HG02798 (cell line): ENCODE results near the gene RAB26.

Experiments
- ATAC-seq: cut with Tn5 transposase; IDR thresholded peaks from one replicate; pipeline ENCODE4 v1.9.1; 2021; ENCODE audit warnings: mild to moderate bottlenecking; ENCODE audit not compliant: unreplicated experiment, poor library complexity

Gene RAB26

DNA sequence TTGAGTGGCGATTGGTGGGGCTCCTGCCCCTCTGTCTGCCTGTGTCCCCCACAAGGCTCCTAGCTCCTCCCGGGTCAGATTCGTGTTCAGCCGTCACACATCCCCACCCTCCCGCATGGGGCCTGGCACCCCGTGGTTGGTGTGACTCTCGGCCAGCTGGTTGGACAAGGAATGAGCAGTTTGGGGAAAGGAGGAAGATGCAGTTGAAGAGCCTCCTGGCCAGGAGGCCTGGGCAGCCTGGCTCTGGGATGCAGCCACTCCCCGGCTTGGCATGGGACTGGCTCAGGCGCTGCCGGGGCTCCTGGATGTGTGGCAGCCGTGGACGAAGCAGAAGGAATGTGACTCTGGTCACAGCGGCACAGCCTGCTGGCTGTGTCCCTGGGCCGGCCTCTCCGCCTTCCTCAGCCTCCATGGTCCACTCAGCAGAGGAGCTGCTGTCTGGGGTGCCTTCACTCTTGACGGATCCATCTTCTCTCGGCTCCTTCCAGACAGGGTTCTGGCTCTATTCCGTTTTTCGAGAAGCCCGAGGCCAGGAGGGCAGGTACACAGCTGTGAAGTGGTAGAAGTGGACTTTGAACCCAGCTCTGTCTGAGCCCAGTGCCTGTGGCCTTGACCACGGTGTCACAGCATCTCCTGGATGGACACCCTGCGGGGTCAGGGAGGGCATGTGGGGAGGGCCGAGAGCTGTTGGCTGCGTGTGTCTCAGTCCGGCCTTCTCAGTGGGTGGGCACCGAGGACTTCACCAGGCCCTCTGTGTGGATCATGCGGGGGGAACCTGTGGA, 9.2 kb downstream of the RAB26 start:
- ATAC-seq, result no peak

DNA sequence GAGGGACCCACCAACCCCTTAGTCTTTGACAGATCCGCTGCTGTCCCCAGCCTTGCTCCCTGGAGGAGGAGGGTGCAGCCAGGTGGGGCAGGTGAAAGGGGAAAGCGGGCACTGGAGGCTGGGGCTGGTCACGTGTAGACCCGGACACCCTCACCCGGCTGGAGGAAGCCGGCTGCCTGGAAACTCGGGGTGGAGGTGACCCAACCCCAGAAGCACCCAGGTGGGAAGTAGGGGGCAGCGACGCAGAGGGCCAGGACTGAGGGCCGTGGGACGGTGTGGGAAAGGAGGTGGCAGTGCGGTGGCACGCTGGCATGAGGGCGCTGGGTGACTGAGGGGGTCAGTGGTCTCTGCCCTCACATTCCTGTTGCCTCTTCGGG, 9.8 kb downstream of the RAB26 start:
- no peak for ATAC-seq

DNA sequence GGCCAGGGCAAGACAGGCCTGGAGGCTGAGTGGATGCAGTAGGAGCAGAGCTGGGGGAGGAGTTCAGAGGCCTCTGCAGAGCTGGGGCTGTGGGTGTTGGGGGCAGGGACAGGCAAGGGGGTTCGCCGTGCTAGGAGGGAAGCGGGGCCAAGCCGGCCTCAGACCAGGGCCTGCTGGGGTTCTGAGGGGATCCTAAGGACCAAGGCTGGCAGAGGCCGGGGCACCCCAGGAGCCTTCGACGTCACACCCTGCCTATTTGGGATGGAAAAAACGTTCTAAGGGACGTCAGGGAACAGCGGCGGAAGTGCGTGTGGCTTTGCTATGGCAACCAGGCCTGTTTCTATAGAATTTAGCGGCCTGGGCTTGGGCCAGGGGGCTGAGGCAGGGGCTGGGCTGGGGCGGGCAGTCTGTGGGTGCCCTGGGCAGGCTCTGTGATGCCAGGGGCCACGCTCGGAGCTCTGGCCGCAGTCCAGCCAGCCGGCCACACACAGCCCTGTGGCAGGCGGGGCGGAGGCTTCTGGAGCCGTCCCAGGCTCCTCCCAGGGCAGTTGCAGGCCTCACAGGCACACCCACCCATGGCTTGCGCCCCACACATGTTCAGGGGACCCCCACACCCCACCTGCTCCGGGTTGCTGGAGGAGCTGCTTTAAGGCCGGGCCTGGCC, 10.9 kb downstream of the RAB26 start:
- ATAC-seq, result no peak

DNA sequence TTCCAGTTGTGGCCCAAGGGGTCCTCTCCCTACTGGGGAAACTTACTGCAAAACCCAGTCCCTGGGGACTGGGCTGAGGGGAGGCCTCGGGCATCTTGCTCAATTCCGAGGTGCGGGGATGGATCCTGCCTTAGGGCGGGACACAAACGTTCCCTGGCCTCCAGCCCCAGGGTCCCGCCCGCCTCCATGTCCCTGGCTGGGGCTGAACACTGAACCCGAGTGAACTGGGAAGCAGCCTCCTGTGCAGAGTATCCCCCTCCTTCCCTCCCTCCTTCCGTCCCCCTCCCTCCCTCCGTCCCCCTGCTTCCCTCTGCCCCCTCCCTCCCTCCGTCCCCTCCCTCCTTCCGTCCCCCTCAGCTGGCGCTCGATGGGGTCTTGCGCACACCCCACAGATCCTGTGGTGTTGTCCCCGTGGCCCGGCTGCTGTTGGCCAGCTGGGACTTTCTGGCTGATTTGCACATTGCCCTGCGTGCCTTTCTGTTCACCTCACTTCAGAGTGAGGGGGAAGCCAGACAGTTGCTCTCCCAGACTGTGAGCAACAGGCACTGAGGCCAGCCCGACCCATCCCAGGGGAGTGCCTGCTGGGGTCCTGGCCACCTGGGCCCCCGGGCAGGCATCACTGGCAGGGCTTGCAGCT, 12.6 kb downstream of the RAB26 start:
- no peak for ATAC-seq

DNA sequence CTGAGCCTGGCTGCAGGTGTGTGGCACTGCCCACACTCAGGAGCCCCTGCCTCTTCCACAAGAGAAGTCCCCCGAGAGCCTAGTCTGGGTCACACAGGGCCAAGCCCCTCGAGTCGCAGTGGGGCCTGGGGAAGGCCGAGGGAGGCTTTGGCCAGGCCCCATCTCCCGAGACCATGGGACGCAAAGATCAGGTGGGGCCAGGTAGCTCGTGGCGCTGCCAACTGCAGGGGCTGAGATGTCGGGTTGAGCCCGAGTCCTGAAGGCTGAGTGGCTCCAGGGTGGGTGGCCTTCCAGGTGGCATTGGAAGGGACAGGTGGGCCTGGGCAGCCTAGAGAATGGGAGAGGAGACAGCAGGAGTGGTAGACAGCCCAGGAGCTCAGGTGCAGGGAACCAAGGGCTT, 13.5 kb downstream of the RAB26 start:
- ATAC-seq, result no peak

DNA sequence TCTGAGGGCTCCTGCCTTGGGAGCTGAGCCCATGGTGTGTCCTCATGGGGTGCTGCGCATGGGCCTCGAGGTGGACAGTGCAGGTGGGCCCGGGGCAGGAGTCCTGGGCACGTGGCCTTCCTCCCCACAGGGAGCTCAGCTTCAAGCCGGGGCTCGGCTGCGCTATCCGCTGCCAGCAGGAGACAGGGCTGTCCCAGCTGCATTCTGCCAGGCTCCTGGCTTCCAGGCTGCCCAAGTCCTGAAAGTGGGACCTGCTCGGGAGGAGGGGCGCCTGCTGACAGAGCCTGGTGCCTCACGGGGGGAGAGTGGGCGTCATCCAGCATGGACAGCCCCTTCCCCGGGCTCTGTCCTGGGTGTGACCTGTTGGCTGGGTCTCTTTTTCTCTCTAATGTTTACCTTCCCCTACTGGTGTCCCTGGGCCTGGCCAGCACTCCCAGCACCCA, 14.3 kb downstream of the RAB26 start:
- ATAC-seq, result no peak

DNA sequence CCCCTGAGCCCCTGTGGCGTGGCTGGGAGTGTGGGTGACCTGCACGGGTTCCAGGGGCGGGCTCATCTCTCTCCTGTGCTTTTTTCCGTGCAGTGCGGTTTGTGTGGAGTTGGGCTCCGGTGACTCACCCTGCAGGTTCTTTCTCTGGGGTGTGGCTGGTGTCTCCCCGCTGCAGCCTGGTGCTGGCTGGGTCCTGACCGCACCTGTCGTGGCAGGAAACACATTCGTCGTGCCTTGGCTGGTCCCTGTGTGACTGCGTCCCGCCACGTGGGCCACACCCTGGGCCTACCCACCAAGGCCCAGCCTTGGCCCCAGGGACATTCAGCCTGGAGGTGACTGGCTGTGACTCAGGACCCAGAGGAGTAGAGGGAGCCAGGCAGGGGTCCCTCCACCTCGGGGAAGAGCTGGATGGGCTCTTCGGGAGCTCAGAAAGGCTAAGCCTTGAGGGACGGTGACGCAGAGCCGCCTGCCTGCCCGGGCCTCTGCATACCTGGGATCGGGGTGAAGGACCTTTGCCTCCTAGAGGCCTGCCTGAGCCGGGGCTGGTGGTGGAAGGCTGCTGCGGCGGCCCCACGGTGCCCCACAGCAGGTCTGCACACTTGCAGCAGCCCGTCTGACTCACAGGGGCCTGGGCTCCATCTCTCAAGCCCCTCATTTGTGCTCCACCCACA, 14.9 kb downstream of the RAB26 start:
- no peak for ATAC-seq

DNA sequence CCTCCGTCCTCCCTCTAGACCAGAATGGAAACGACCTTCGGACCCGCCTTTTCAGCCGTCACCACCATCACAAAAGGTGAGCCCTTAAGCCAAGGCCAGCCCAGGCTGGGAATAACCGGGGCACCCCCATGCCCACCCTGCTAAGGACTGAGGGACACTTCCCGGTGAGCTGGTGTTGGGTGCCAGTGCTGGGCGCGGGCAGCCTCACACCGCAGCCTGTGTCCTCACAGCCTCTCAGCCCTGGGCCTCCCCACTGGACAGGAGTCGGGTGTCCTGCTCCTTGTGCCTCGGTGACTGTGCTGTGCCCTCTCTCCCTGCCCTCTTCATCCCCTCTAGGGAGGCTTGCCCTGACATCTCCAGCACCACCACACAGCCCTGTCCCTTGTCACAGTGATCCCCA, 17.4 kb downstream of the RAB26 start:
- no peak for ATAC-seq

DNA sequence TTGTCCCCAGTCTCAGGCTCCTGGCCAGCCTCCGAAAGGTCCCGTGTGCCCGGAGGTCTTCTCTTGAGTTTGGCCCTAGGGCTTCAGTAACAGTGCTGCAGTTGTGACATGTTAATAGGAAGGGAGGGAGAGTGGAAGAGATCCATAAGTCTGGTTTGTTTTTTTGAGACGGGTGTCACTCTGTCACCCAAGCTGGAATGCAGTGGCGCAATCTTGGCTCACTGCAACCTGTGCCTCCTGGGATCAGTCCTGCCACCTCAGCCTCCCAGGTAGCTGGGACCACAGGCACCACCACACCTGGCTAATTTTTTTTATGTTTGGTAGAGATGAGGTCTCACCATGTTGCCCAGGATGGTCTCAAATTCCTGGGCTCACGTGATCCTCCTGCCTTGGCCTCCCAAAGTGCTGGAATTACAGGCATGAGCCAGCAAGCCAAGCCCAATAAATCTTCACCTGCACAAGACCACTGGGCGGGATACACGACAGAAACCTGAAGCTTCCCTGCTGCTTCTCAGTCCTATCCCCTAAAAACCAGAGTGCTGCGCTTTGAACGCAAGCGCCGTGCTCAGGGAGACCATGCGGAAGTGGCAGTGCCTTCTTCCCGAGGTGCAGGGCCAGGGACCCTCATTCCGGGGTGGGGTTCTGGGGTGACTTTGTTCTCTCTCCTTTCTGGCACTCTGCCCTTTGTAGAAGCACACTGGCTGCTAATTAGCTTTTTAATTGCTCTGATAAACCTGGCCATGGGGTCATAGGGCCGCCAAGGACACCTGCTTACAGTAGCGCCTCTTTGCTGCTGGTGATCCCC, 18.0 kb downstream of the RAB26 start:
- ATAC-seq, result no peak

DNA sequence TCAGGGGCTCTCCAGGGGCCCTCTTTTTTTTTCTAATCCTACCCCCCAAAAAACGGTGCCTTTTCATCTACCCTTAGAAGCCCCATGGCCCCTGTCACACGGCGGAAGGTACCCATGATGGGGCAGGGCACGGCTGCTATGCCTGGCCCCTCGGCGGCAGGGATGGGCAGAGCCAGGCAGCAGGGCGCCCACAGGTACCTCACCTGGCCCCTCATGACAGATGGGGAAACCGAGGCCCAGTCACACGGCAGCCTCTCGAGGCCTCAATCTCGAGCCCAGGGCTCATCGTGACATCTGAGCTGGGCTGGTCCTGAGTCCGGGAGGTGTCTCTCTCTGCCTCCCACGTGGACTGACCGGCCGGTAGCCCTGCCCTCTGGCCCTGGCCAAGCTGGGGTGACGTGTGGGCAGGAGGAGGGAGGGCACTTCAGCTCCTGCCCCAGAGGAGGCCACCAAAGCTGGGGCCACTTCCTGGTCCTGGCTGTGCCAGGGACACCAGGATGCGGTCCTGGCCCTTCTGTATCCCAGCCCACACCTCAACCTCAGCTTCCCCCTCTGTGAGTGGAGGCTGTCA, 18.7 kb downstream of the RAB26 start:
- ATAC-seq, result no peak

DNA sequence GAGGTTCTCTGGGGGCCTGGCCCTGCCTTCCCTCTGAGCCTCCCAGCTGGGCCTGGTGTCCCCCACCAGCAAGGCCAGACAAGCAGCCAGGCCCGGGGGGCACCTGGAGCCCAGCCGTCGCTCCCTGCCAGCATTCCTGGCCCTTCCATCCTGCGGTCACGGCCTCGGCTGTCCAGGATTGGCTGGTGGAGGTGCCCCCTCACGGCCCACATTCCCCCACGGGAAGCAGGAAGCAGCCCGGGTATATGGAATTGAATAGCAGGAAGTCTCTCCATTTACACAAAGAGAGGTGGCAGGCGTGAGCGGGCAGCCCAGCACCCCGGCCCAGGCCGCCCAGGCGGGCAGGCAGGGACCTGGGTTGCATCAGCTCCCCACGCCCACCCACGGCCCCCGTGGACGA, 21.7 kb downstream of the RAB26 start:
- ATAC-seq, result no peak

DNA sequence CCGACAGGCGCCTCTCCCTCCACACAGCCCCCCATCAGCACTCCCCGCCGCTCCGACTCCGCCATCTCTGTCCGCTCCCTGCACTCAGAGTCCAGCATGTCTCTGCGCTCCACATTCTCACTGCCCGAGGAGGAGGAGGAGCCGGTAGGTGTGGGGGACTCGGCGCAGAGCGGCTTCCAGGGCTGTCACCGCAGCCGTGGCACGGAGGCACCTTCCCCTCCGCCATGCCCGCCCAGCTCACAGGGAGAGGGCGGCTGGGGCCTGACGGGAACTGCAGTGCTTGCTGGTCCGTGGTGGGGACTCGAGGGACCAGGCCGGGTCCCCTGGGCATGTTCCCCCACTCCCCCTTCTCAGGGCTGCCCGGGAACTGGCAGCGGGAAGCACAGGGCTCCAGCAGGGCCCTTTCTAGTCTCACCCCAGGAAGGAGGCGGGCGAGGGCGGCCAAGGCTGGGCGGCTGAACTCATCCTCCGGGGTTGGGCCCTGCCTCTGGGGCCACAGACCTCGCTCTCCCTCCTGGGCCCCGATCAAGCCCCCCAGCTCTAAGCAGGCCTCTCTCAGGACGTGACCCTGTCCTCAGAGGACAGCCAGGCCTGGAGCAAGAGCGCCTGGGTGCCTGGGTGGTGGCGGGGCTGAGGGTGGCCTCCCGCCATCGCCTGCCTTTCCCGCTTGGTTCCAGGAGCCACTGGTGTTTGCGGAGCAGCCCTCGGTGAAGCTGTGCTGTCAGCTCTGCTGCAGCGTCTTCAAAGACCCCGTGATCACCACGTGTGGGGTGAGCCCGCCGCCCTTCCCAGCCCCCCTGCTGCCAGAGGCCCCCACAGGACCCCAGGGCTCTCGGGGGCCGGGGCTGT, 22.4 kb downstream of the RAB26 start:
- no peak for ATAC-seq

DNA sequence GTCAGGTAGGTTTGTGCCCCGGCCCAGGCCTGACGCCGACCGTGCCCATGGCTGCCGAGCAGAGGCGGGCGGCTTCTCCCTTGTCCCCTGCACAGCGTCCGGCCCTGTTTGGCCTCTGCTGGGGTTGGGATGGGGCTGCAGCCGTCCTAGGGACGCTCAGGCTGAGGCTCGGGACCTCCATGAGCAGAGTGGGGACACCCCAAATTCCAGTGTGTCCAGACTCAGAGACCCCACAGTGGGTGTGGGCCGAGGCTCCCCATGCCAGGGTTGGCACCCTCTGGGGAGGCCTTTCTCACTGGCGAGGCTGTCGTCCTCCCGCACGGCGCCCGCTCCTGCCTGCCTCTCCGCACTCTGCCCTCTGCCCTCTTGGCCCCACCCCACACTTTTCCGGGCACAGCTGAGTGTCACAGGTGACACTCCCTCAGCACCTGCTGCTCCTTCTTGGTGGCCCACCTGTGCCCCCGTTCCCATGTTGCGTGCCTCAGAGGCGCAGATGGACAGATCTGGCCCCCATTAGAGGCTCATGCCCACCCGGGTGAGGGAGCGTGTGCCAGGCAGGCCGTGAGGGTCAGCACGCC, 23.3 kb downstream of the RAB26 start:
- no peak for ATAC-seq

DNA sequence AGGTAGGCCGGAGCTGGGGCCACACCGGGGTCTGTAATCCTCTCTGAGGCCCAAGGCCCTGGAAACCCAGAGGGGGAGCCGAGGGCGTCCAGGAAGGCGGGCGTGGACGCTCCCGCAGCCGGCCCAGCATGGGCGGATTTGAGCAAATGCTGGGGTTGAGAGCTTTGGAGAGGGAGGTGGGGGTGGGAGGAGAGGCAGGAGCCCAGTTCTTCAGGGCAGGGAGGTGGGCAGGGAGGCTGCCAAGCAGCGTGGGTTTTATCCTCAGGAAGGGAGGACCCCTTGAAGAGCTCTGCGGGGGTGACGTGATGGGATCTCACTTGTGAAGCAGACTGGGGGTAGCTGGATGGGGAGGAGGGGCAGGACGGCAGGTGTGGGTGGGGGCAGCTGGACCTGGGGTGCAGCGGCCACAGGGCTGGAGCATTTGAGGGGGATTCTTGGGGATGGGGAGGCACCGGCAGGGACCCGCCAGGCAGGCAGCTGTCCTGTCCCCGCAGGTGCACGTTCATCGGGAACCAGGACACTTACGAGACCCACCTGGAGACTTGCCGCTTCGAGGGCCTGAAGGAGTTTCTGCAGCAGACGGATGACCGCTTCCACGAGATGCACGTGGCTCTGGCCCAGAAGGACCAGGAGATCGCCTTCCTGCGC, 24.4 kb downstream of the RAB26 start:
- no peak for ATAC-seq

DNA sequence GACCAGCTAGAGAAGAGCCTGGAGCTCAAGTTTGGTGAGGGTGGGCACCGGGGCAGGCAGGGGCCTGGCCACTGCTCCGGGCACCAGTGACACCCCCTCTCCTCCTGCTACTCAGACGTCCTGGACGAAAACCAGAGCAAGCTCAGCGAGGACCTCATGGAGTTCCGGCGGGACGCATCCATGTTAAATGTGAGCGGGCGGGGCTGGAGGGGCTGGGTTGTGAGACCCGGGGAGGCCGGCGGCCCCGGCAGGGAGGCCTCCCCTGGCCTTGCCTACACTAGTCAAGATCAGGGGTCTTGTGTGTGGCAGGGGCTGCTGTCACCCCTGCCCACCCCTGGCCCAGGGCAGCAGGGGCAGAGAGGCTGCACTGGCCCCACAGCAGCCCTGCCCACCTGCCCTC, 24.9 kb downstream of the RAB26 start:
- no peak for ATAC-seq

DNA sequence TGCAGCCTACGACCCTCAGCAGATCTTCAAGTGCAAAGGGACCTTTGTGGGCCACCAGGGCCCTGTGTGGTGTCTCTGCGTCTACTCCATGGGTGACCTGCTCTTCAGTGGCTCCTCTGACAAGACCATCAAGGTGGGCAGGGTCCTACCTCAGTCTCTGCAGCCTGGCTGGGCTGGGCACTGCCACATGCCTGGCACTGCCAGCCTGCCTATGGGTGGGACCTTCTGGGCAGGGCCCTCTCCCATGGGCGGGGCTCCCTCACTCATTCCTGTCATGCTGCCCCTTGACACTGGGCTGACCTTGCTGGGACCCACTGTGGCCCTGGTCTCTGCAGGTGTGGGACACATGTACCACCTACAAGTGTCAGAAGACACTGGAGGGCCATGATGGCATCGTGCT, 25.5 kb downstream of the RAB26 start:
- no peak for ATAC-seq

DNA sequence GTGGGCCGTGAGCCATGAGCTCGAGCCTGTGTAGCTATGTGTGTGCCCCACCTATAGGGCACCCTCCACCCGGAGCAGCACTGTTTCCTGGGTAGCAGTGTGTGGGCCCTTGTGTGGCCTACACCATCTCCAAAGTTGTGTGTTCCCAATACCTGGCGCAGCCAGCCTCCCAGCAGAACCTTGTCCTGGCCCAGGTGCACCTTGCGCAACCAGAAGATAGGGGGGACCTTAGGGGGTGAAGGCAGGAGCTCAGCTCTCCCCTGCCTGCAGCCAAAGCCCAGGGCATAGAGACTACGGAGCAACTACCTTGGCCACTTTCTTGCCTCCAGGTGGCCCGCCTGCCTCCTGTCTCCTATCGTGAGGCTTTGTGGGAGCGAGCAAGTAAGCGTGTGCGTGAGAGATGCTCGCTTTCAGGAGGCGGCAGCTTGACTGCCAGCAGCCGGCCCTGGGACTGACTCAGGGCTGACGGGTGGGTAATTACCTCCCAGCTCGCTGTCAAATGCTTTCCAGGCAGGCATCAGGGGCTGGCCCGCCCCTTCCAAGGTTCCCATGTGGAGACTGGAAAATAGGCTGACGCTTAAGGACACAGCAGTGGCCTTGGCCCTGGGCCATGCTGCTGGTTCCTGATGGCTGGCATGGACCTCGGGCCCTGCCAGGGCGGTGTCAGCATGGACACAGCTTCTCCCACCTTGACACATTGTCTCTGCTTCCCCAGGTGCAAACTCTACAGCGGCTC, 26.1 kb downstream of the RAB26 start:
- no peak for ATAC-seq

DNA sequence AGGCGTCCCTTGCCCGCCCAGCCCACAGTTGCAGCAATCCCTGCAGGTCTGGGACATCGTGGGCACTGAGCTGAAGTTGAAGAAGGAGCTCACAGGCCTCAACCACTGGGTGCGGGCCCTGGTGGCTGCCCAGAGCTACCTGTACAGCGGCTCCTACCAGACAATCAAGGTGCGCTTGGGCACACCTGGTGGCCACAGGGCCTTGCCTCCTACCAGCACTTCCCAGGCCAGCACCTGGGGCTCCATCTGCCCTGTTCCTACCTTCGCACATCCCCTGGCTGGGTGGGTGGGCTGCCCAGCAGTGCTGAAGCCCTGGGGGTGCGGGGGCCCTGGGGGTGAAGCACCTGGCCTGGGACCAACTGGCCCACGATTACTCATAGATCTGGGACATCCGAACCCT, 27.0 kb downstream of the RAB26 start:
- ATAC-seq, result no peak
